HEK293T (cell line): Measurements from ENCODE around the gene ASAP2.

ENCODE experiments used
- CTCF ChIA-PET: fragments of 350-600 bp; formaldehyde crosslinking; extraction: SDS; loops from one replicate; lab custom pipeline; 2021; ENCODE audit warnings: antibody characterized with exemption, inconsistent platforms; lab: Yijun Ruan, JAX
- POLR2A ChIA-PET: fragments of 350-600 bp; formaldehyde crosslinking; extraction: SDS; loops from one replicate; lab custom pipeline; 2020; ENCODE audit warnings: antibody characterized with exemption, inconsistent platforms; lab: Yijun Ruan, JAX
- DNase-seq: peaks from one replicate; pipeline ENCODE4 v3.0.0; 2012; ENCODE audit warnings: mixed read lengths; ENCODE audit errors: extremely low spot score
- ARNT ChIP-seq: fragments of 450-650 bp; IDR thresholded peaks from 2 replicates; pipeline ENCODE4 v1.6.1; 2017; ENCODE audit warnings: mild to moderate bottlenecking
- BHLHE40 ChIP-seq: fragments of 450-650 bp; IDR thresholded peaks from 2 replicates; pipeline ENCODE4 v1.6.1; 2016; ENCODE audit warnings: mild to moderate bottlenecking, moderate library complexity, borderline replicate concordance
- CTBP1 ChIP-seq: fragments of 450-650 bp; IDR thresholded peaks from 2 replicates; pipeline ENCODE4 v1.6.1; 2016; ENCODE audit warnings: borderline replicate concordance
- ELF4 ChIP-seq: fragments of 450-650 bp; IDR thresholded peaks from 2 replicates; pipeline ENCODE4 v1.6.1; 2017; ENCODE audit warnings: antibody characterized with exemption
- FOXA1 ChIP-seq: fragments of 450-650 bp; IDR thresholded peaks from 2 replicates; pipeline ENCODE4 v1.6.1; 2016; ENCODE audit warnings: mild to moderate bottlenecking
- FOXK2 ChIP-seq: fragments of 450-650 bp; IDR thresholded peaks from 2 replicates; pipeline ENCODE4 v1.6.1; 2016; ENCODE audit warnings: mild to moderate bottlenecking
- FOXM1 ChIP-seq: fragments of 450-650 bp; IDR thresholded peaks from 2 replicates; pipeline ENCODE4 v1.6.1; 2017; ENCODE audit warnings: mild to moderate bottlenecking, borderline replicate concordance
- HDGF ChIP-seq: fragments of 450-650 bp; IDR thresholded peaks from 2 replicates; pipeline ENCODE4 v1.6.1; 2017; ENCODE audit warnings: antibody characterized with exemption, borderline replicate concordance
- L3MBTL2 ChIP-seq: fragments of 450-650 bp; conservative IDR thresholded peaks from 2 replicates; pipeline ENCODE4 v1.6.1; 2016; ENCODE audit warnings: mild to moderate bottlenecking
- LEF1 ChIP-seq: fragments of 450-650 bp; IDR thresholded peaks from 2 replicates; pipeline ENCODE4 v1.6.1; 2017; ENCODE audit warnings: mild to moderate bottlenecking, borderline replicate concordance
- NFRKB ChIP-seq: fragments of 450-650 bp; IDR thresholded peaks from 2 replicates; pipeline ENCODE4 v1.6.1; 2016; ENCODE audit warnings: mild to moderate bottlenecking, moderate library complexity
- SP1 ChIP-seq: fragments of 450-650 bp; IDR thresholded peaks from 2 replicates; pipeline ENCODE4 v1.6.1; 2017
- SUZ12 ChIP-seq: fragments of 450-650 bp; IDR thresholded peaks from 2 replicates; pipeline ENCODE4 v1.6.1; 2016; ENCODE audit warnings: mild to moderate bottlenecking
- TARDBP ChIP-seq: fragments of 450-650 bp; IDR thresholded peaks from 2 replicates; pipeline ENCODE4 v1.6.1; 2016
- ZNF384 ChIP-seq: fragments of 450-650 bp; IDR thresholded peaks from 2 replicates; pipeline ENCODE4 v1.6.1; 2016
- TF ChIP-seq, protein P1 (sequence below): fragments of 450-650 bp; IDR thresholded peaks from 2 replicates; pipeline ENCODE4 v1.6.1; 2016

The ASAP2 gene

DNA sequence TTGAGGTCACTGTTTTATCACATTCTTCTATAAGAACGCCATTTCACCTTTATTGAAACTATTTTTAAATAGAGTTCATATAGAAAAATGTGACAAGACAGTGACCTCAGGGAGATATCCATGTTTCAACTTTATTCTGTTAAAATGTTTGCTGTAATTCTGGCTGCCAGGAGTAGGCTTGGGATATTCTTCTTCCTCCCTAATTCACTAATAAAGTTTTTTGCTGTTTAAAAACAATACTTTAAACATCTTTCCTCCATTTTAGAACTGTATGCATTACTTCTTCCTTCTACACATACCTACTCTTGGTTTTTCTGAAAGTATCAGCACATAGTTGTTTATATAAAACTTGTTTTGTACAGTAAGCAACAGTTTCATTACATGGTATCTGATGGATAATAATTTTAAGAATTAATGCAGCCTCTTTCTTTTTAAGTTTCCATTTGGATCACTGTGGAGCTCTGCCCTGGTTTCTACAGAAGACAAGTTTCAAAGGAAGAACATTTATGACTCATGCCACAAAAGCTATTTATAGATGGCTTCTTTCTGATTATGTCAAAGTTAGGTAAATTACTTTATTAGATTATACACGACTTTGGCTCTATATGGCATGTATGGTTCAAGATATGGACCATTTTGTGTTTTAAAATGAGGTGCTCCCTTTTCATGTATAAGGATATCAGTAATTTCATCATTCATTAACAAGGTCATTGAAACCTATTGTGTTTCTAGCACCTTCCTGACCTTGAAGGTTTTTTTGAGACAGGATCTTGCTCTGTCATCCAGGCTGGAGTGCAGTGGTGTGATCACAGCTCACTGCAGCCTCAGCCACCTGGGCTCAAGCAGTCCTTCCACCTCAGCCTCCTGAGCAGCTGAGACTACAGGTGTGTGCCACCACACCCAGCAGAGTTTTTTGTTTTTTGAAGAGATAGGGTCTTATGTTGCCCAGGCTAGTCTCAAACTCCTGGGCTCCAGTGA is 224.0 kb downstream of the ASAP2 start:
- ChIA-PET POLR2A (no interaction called here), CTCF (interaction anchor here (1.0 kb wide), 1 partner anchor 291 kb away, joined by 3 read pairs; no protein-coding TSS in a partner anchor)
- no peak for DNase-seq

DNA sequence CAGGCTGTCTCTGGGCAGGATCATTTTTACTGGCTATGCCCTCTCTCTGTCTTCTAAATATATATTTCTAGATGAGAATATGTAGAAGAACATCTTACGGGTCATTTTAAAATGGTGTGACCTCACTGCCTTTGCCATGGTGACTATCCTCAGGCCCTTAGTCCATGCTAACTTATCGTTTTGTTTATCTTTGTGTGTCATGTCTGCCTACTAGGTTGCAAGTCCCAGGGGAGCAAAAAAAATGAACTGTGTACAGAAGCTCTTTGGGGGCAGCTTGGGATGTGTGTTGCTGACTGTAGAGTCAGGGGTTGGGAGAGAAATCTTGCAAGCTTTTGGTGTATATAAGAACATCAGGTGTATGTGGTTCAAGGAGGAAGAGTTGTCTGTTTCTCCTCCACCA is 227.9 kb downstream of the ASAP2 start:
- DNase-seq = no peak
- no peak for TF ChIP-seq BHLHE40
- no peak for TF ChIP-seq FOXM1
- TF ChIP-seq HDGF = no peak
- no peak for TF ChIP-seq FOXA1
- TF ChIP-seq L3MBTL2 = no peak
- TF ChIP-seq SP1 = no peak
- TF ChIP-seq, protein P1, sequence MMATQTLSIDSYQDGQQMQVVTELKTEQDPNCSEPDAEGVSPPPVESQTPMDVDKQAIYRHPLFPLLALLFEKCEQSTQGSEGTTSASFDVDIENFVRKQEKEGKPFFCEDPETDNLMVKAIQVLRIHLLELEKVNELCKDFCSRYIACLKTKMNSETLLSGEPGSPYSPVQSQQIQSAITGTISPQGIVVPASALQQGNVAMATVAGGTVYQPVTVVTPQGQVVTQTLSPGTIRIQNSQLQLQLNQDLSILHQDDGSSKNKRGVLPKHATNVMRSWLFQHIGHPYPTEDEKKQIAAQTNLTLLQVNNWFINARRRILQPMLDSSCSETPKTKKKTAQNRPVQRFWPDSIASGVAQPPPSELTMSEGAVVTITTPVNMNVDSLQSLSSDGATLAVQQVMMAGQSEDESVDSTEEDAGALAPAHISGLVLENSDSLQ = no peak
- TF ChIP-seq SUZ12 = no peak
- TF ChIP-seq TARDBP = no peak
- TF ChIP-seq LEF1 = no peak
- TF ChIP-seq ZNF384 = no peak
- TF ChIP-seq ARNT = no peak
- no peak for TF ChIP-seq ELF4
- TF ChIP-seq CTBP1 = no peak
- ChIA-PET POLR2A (no interaction called here), CTCF (no interaction called here)

More for the DNA sequence above, 224.0 kb downstream of the ASAP2 start:
- TF ChIP-seq ARNT (no peak), FOXA1 (no peak), FOXK2 (no peak), FOXM1 (no peak), ELF4 (no peak), LEF1 (no peak), HDGF (no peak), ZNF384 (no peak), SUZ12 (no peak), NFRKB (no peak), TARDBP (no peak), CTBP1 (no peak), SP1 (no peak), L3MBTL2 (no peak), BHLHE40 (no peak)
- TF ChIP-seq, protein P1 = no peak

DNA sequence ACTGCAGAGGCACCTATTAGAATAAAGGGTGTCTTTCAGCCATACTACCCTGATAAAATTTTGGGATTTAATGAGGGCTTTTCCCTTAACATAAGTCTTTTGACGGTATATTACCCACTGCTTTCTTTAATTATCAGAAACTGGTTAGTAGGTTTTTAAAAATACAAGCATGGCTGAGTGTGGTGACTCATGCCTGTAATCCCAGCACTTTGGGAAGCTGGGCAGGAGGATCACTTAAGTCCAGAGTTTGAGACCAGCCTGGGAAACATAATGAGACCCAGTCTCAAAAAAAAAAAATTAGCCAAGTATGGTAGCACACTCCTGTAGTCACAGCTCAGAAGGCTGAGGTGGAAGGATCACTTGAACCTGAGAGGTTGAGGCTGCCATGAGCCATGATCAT is 232.9 kb downstream of the ASAP2 start:
- no peak for TF ChIP-seq FOXK2
- TF ChIP-seq CTBP1 = no peak
- no peak for TF ChIP-seq LEF1
- TF ChIP-seq BHLHE40 = no peak
- TF ChIP-seq FOXA1 = no peak
- TF ChIP-seq NFRKB = no peak
- no peak for TF ChIP-seq HDGF
- TF ChIP-seq ARNT = no peak
- TF ChIP-seq ELF4 = no peak
- TF ChIP-seq L3MBTL2 = no peak
- no peak for TF ChIP-seq SP1
- POLR2A ChIA-PET = no interaction called here
- CTCF ChIA-PET = no interaction called here
- DNase-seq = no peak

DNA sequence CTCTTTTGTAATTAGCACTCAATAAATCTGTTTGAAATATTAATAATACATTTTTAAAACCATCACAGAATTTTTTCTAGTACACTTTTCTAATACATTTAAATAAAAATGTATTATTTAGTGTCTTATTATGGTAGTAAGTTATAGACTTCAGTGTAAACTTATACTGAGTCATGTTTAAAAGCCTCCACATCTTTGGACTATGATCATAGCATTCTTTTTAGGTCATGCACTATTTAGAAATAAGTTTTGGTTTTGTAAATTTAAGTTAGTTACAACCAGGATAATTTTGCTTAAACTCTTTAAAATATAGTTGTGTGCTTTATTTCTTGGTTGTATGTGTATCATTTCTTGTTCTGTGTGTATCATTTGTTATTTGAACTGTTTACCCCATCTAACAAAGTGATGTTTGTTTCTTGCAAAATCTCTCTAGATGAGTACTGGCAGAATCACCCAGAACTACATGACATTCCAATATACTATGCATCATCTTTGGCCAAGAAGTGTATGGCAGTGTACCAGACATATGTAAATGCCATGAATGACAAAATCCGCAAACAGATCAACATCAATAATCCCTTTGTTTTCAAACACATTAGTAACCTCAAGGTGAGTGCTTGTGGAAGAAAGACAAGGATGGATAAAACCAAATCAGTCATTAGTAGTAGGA is 233.6 kb downstream of the ASAP2 start:
- no peak for DNase-seq
- TF ChIP-seq CTBP1 (no peak), ELF4 (no peak)
- POLR2A ChIA-PET = no interaction called here
- CTCF ChIA-PET = no interaction called here

DNA sequence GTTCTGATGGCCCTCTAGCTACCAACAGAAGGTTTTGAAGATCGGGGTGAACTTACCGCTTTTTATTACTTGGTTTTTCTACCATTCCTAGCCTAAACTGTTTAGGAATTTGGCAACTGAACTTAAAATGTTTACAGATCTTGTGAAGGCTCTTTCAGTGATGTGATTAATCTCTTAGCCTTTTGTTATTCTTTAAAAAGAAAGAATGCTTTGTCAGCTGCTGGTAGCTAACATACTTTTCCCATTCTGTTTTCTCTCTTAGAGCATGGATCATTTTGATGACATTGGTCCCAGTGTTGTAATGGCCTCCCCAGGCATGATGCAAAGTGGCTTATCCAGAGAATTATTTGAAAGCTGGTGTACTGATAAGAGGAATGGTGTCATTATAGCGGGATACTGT is 234.9 kb downstream of the ASAP2 start:
- POLR2A ChIA-PET = no interaction called here
- no peak for DNase-seq
- CTCF ChIA-PET = no interaction called here
- TF ChIP-seq ELF4 (no peak), FOXM1 (no peak), ARNT (no peak), CTBP1 (no peak), SP1 (no peak), HDGF (no peak), TARDBP (no peak), FOXK2 (no peak), L3MBTL2 (no peak), SUZ12 (no peak), ZNF384 (no peak), FOXA1 (no peak), NFRKB (no peak), BHLHE40 (no peak), LEF1 (no peak)
- TF ChIP-seq, protein P1 = no peak
